ENCODE measurements around the gene TCHP.
"Not testable (repeated sequence)": the region's sequence is repeated elsewhere in the genome, so short reads cannot be mapped to it uniquely, and the experiment has no call there.

TCHP gene

DNA sequence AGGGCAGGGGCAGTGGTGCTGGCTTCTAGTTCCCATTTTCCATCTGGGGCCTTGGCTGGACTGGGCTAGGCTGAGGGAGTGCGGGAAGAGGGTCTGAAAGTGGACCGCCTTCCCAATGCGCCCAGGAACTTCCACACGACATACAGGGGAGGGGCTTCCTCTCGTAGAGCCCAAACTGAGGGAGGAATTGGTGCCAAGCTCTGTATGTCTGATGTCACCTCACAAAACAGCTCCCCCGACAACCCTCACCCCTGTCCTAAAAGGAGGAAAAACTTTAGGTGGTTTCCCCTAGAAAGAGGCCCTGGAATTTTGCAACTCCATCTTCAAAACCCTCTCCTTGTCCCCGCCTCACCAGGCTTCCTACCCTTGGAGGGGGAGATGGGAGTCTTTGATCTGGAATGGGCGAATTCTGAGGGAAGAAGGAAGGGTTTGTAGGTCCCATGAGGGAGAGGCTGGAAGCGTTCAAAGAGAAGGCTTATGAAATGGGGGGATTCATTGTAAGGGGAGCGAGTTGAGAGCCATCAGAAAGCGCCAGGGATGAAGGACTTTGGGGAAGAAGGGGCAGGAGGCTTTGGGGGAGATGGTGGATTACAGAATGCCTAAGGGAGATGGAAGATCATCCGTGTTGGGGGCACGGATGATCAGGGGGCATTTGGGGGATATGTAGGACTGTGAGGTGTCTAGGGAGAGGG, 20.6 kb upstream of the TCHP start:
- DNase-seq, result no peak

GRCh38 chr12:109880043-109880931, 19.8 kb upstream of the TCHP start, which contains the start of gene GLTP:
Gene GLTP (minus strand): TSS chr12:109880541. CDS start chr12:109880374, 167 bp downstream.
- peak; percentile 92 for DNase-seq

- DNase-seq, result no peak
These were observed 19.1 kb upstream of the TCHP start for GRCh38 chr12:109880938-109881337.

DNA sequence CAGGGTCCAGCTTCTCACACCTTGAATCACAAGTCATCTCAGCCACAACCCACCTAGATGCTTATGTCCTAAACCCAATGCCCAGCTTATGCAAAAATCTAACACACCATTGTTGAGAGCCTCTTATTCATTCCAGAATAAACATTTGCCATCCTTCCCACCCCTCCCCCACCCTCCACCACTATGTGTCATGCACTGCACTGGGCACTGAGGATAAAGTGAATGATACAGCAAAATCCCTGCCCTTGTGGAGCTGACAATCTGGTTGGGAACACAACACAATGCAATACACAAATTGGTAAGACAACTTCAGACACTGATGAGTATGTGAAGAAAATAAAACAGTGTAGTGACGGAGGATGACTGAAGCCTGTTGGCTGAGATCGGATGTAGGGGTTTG, 18.3 kb upstream of the TCHP start:
- DNase-seq, result no peak

DNA sequence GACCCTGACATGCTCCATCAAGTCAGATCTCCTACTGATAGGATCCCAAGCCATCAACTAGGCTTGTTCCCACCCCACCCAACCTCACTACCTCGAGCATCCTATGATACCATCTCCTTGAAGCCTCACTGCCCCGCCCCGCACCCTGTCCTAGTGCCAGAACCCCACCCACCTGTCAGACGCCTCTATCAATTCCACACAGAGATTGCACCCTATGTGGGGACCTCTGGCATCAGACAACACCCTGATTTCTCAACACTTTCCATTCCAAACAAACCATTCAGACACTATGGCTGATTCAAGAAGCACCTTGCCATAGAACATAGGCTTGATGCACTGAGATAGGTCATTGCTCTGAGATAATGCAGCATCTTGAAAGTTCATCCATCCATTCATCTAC, 16.6 kb upstream of the TCHP start:
- DNase-seq, result no peak

- DNase-seq, result no peak
These were observed 14.5 kb upstream of the TCHP start for GRCh38 chr12:109885616-109886015.

DNA sequence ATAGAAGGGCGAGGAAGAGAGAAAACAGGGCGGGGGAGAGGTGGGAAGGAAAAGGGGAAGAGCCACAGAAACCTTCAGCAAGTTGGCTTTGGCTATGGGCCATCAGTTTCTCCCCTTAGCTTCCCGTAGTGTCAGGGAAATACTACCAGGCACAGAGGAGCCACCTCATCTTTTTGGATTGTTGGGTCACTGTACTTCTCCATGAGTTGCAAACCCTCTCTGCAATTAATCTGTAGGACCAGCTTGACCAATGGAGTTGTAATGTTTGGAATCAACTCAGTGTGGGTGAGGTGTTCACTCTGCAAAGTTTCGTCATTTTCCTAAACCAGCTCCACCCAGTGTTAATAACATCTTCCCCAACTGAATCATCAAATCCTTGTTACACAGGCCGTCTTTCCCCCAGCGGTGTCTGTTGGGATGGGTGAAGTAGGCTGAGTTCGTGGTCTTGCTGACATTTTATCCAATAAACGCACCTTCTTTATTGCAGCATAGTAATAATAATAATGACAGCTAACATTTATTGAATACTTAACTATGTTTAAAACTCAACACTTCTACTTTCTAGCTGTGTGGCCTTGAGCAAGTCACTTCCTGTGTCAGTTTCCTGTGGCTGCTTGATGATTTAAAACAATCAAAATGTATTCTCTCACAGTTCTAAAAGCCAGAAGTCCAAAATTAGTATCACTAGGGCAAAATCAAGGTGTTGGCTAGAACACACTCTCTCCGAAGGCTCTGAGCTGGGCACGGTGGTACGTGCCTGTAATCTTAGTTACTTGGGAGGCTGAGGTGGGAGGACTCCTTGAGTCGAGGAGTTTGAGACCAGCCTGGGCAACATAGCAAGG, 11.7 kb upstream of the TCHP start:
- DNase-seq, result no peak

DNA sequence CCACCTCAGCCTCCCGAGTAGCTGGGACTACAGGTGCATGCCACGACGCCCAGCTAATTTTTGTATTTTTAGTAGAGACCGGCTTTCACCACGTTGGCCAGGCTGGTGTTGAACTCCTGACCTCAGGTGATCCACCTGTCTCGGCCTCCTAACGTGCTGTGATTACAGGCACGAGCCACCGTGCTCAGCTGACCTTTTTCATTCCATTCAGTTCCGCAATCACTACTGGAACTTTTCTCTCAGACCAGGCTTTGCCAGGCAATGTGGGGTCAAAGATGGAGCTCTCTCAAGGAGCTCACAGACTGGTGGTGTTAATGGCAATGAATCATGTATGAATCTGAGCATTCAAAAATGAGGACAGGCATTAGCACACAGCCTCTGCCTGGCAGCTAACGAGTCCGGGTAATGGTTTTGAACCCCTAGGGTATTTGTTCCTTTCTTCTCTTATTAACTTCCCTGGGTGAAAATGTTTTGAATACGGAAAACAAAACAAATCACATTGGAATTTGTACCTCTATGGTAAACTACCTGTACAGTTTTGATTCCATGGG, 9.4 kb upstream of the TCHP start:
- DNase-seq, result no peak

DNA sequence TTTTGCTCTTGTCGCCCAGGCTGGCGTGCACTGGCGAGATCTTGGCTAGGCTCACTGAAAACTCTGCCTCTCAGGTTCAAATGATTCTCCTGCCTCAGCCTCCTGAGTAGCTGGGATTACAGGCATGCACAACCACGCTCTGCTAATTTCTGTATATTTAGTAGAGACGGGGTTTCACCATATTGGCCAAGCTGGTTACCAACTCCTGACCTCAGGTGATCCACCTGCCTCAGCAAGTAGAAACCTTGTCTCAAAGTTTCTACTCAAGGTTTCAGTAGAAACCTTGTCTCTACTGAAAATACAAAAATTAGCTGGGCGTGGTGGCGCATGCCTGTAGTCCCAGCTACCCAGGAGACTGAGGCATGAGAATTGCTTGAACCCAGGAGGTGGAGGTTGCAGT, 8.3 kb upstream of the TCHP start:
- DNase-seq, result not testable (repeated sequence)

GRCh38 chr12:109892165-109892715, 7.8 kb upstream of the TCHP start:
- DNase-seq, result no peak

GRCh38 chr12:109892748-109893147, 7.3 kb upstream of the TCHP start:
- no peak for DNase-seq

GRCh38 chr12:109893261-109893995, 6.6 kb upstream of the TCHP start:
- DNase-seq, result no peak

- DNase-seq, result no peak
These were observed 5.1 kb upstream of the TCHP start for GRCh38 chr12:109894939-109895338.

GRCh38 chr12:109896188-109896587, 3.9 kb upstream of the TCHP start:
- DNase-seq, result no peak

- DNase-seq, result no peak
These were observed 3.0 kb upstream of the TCHP start for GRCh38 chr12:109897029-109897428.

DNA sequence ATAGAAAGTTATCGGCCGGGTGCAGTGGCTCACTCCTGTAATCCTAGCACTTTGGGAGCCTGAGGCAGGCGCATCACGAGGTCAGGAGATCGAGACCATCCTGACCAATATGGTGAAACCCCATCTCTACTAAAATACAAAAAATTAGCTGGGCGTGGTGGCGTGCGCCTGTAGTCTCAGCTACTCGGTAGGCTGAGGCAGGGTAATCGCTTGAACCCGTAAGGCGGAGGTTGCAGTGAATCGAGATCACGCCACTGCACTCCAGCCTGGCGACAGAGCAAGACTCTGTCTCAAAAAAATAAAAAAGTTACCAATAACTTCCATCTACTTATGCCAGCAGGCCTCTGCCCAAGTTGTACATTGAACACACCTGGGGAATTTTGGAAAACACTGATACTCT, 729 bp upstream of the TCHP start:
- not testable (repeated sequence) for DNase-seq

- DNase-seq, result no peak
These were observed 892 bp downstream of the TCHP start for GRCh38 chr12:109900752-109901580.

GRCh38 chr12:109902891-109903418, 2.9 kb downstream of the TCHP start:
- DNase-seq, result no peak

DNA sequence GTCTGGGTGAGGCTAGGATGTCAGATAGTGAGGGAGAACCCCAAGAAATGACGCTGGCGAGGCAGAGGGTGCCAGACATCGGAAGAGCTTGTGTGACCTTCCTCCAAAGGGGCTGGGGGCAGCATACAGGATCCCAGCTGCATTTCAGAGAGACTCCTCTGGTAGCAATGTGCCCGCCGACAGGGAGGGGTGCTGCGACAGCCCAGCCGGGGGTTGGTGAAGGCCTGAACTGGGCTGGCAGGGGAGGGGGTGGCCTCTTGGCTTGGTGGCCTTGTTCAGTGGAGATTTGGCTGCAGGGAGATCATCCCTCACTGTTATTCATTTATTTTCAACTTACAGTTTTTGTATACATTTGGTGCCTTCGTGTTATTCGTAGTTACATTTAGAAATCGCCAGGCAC, 5.2 kb downstream of the TCHP start:
- DNase-seq, result no peak

GRCh38 chr12:109910254-109910968, 10.3 kb downstream of the TCHP start:
- DNase-seq, result no peak

Data from activated naive CD4-positive, alpha-beta T cell treated with anti-CD3 and anti-CD28 coated beads, Interleukin-2, amount 50 U/mL, for 16 hours (primary cell).